HepG2 (cell line): ENCODE results near the gene EMC10. TPM values are rescaled to one million over a fixed set of nuclear protein-coding genes. Genes with fewer than 3 reads are reported as not detected.

ENCODE experiments used
- ATAC-seq: fragments of 200-7000 bp; cut with Tn5 transposase; 3 replicates; pipeline ENCODE4 v1.9.1; 2020; ENCODE audit warnings: mild to moderate bottlenecking, moderate library complexity
- BruUV-seq: library from RNA; stranded (reverse); fragments of 400-500 nt; replicated peaks from 2 replicates; lab custom pipeline; 2021; lab: Mats Ljungman, UMichigan
- CTCF ChIA-PET: fragments of 300-600 bp; formaldehyde crosslinking; extraction: SDS; loops from one replicate; lab custom pipeline; 2021; ENCODE audit warnings: low total read pairs, inconsistent platforms, low intra/inter-chr PET ratio; lab: Yijun Ruan, JAX
- POLR2A ChIA-PET: fragments of 350-600 bp; sonication (Branson Sonifier 250); formaldehyde crosslinking; loops from one replicate; lab custom pipeline; 2020; ENCODE audit warnings: antibody characterized with exemption, inconsistent platforms; lab: Yijun Ruan, JAX
- DNase-seq: peaks from one replicate; pipeline ENCODE4 v3.0.0-alpha.2; 2015; ENCODE audit warnings: low spot score
- FAIRE-seq: peaks from 3 replicates; lab custom pipeline; 2011; peaks lifted over from hg19 to GRCh38; lab: Jason Lieb, UNC
- H2AFZ ChIP-seq: one replicate; pipeline ENCODE4 v1.6.1; 2011; ENCODE audit warnings: low read length, inconsistent platforms
- H3K27ac ChIP-seq: fragments of 300-600 bp; 3 replicates; pipeline ENCODE4 v1.8.0; 2011; ENCODE audit warnings: mixed run types, mild to moderate bottlenecking, mixed read lengths, low read length, inconsistent platforms; ENCODE audit not compliant: insufficient read depth; ENCODE audit errors: extremely low read length
- H3K27me3 ChIP-seq, 2 experiments: fragments of 200-600 bp in 1 of 2; 2 replicates in 1 of 2; 3 replicates in 1 of 2; pipeline versions ENCODE4 v1.6.0 to v1.8.0; 2011; ENCODE audit warnings: low read length in 2 of 2, mild to moderate bottlenecking in 2 of 2, moderate library complexity in 2 of 2, inconsistent platforms in 1 of 2; ENCODE audit not compliant: insufficient read depth in 2 of 2, control insufficient read depth in 1 of 2
- H3K36me3 ChIP-seq, 2 experiments: fragments of 200-600 bp in 1 of 2; replicated peaks in 1 of 2; 2 replicates in 1 of 2; 3 replicates in 1 of 2; pipeline versions ENCODE4 v1.5.1 to v1.8.0; 2011; ENCODE audit warnings: low read length in 2 of 2, inconsistent platforms in 1 of 2; ENCODE audit not compliant: insufficient read depth in 2 of 2, control insufficient read depth in 1 of 2
- H3K4me1 ChIP-seq: 2 replicates; pipeline ENCODE4 v1.5.1; 2012; ENCODE audit warnings: low read length, inconsistent platforms; ENCODE audit not compliant: insufficient read depth
- H3K4me2 ChIP-seq: 2 replicates; pipeline ENCODE4 v1.6.0; 2011; ENCODE audit warnings: low read depth, low read length, inconsistent platforms
- H3K4me3 ChIP-seq, 3 experiments: fragments of 200-600 bp in 1 of 3; sonication (generic), shearing (Covaris generic) in 1 of 3; replicated peaks in 1 of 3; 2 replicates each; pipeline ENCODE4 v1.5.1; 2011 to 2016; ENCODE audit warnings: low read length in 3 of 3, inconsistent platforms in 2 of 3, low read depth in 2 of 3, mild to moderate bottlenecking in 2 of 3, control low read depth in 1 of 3, mixed read lengths in 1 of 3; ENCODE audit not compliant: insufficient read depth in 1 of 3
- H3K79me2 ChIP-seq: one replicate; pipeline ENCODE4 v1.6.1; 2011; ENCODE audit warnings: low read length, inconsistent platforms; ENCODE audit not compliant: insufficient read depth
- H3K9ac ChIP-seq: 2 replicates; pipeline ENCODE4 v1.6.0; 2011; ENCODE audit warnings: mild to moderate bottlenecking, low read depth, low read length, inconsistent platforms; ENCODE audit not compliant: insufficient read depth
- H3K9me3 ChIP-seq: 2 replicates; pipeline ENCODE4 v1.5.1; 2012; ENCODE audit warnings: mild to moderate bottlenecking, low read length
- H4K20me1 ChIP-seq: 2 replicates; pipeline ENCODE4 v1.6.0; 2011; ENCODE audit warnings: inconsistent platforms, mild to moderate bottlenecking, low read length, moderate library complexity; ENCODE audit not compliant: insufficient read depth
- AHR ChIP-seq: IDR thresholded peaks from 2 replicates; pipeline ENCODE4 v1.6.1; 2018; ENCODE audit warnings: missing genetic modification reagents, missing compliant biosample characterization
- CBFB ChIP-seq: sonication (generic); formaldehyde crosslinking; IDR thresholded peaks from 2 replicates; pipeline ENCODE4 v1.4.0; 2020; ENCODE audit warnings: missing genetic modification reagents
- CCAR2 ChIP-seq: fragments of 200-400 bp; formaldehyde crosslinking; optimal IDR thresholded peaks from 2 replicates; pipeline ENCODE3; 2018; ENCODE audit warnings: low read depth, mild to moderate bottlenecking, low read length, moderate library complexity
- ETV5 ChIP-seq: IDR thresholded peaks from 2 replicates; pipeline ENCODE4 v1.6.1; 2018; ENCODE audit warnings: missing biosample characterization, missing genetic modification reagents, inconsistent platforms, borderline replicate concordance
- FOSL2 ChIP-seq: sonication (generic); formaldehyde crosslinking; IDR thresholded peaks from 2 replicates; pipeline ENCODE4 v1.4.0; 2020; ENCODE audit warnings: missing genetic modification reagents
- JUND ChIP-seq: sonication (generic); formaldehyde crosslinking; IDR thresholded peaks from 2 replicates; pipeline ENCODE4 v1.8.0; 2022; ENCODE audit warnings: mild to moderate bottlenecking, missing genetic modification reagents
- KLF16 ChIP-seq, 2 experiments: sonication (generic) in 1 of 2; formaldehyde crosslinking in 1 of 2; IDR thresholded peaks; 2 replicates each; pipeline versions ENCODE4 v1.6.1 to v1.8.0; 2016 to 2023; ENCODE audit warnings: missing genetic modification reagents in 2 of 2, missing compliant biosample characterization in 1 of 2
- MIER2 ChIP-seq: IDR thresholded peaks from 2 replicates; pipeline ENCODE4 v1.6.1; 2016; ENCODE audit warnings: missing biosample characterization, missing genetic modification reagents
- NCOR1 ChIP-seq: fragments of 200-600 bp; sonication (generic); IDR thresholded peaks from 2 replicates; pipeline ENCODE4 v1.7.0; 2017; ENCODE audit warnings: antibody characterized with exemption, low read length, borderline replicate concordance
- RAD21 ChIP-seq: fragments of 450-650 bp; formaldehyde crosslinking; IDR thresholded peaks from 2 replicates; pipeline ENCODE4 v1.5.0; 2020; ENCODE audit warnings: mild to moderate bottlenecking
- RXRB ChIP-seq: IDR thresholded peaks from 2 replicates; pipeline ENCODE4 v1.6.1; 2016; ENCODE audit warnings: borderline replicate concordance, missing genetic modification reagents, missing compliant biosample characterization
- SCMH1 ChIP-seq: sonication (generic); formaldehyde crosslinking; IDR thresholded peaks from 2 replicates; pipeline ENCODE4 v1.9.0; 2021; ENCODE audit warnings: missing genetic modification reagents, mild to moderate bottlenecking, borderline replicate concordance
- SP1 ChIP-seq, 2 experiments: fragments of 450-650 bp in 1 of 2; sonication (generic) in 1 of 2; formaldehyde crosslinking in 1 of 2; IDR thresholded peaks; 2 replicates each; pipeline versions ENCODE4 v1.4.0 to v1.6.1; 2016 to 2020; ENCODE audit warnings: missing genetic modification reagents in 1 of 2
- ZNF451 ChIP-seq: sonication (generic); formaldehyde crosslinking; IDR thresholded peaks from 2 replicates; pipeline ENCODE4 v1.5.0; 2020; ENCODE audit warnings: mild to moderate bottlenecking, missing genetic modification reagents
- ZNF614 ChIP-seq: IDR thresholded peaks from 2 replicates; pipeline ENCODE4 v1.6.1; 2018; ENCODE audit warnings: missing biosample characterization, missing genetic modification reagents, inconsistent platforms, borderline replicate concordance
- ZNF776 ChIP-seq: sonication (generic); formaldehyde crosslinking; IDR thresholded peaks from 2 replicates; pipeline ENCODE4 v1.4.0; 2020; ENCODE audit warnings: mild to moderate bottlenecking, missing genetic modification reagents
- WGBS: methylation state at CpG from one replicate; pipeline ENCODE4 v1.1.6; 2017; ENCODE audit warnings: low lambda C conversion rate; 5-methylcytosine and 5-hydroxymethylcytosine counted together
- in situ Hi-C: cut with HindIII; loops from 2 replicates; pipeline ENCODE4 v1.10.0; 2017; ENCODE audit warnings: low pct_unique_long_range_greater_than_20kb; ENCODE audit not compliant: extremely low pct_ligation_motif_present
- intact Hi-C: fragments of 100-400 bp; cut with micrococcal nuclease; formaldehyde crosslinking; loops from one replicate; pipeline ENCODE4 v1.10.0; 2022; ENCODE audit not compliant: unreplicated experiment
- polyA plus RNA-seq, 8 experiments: library from polyadenylated mRNA; depleted of rRNA in 3 of 8; stranded (reverse) in 7 of 8; unstranded in 1 of 8; fragments of >200 nt; fragmentation: Illumina TruSeq in 4 of 8; extraction: Trizol in 4 of 8; gene quantifications; 2 replicates each; pipeline versions ENCODE4 v1.2.1 to v1.2.3, GENCODE V29; 2011 to 2016; ENCODE audit warnings: low read depth in 4 of 8, missing spikeins in 1 of 8, mixed read lengths in 1 of 8; ENCODE audit not compliant: insufficient read depth in 1 of 8
- total RNA-seq, 5 experiments: library from RNA; depleted of rRNA; stranded (reverse); fragments of >200 nt; fragmentation: Illumina TruSeq; extraction: Trizol; gene quantifications; 2 replicates each; pipeline ENCODE4 v1.2.3, GENCODE V29; 2016; ENCODE audit warnings: low read depth in 1 of 5
- TF ChIP-seq, protein P1 (sequence below): sonication (generic); formaldehyde crosslinking; IDR thresholded peaks from 2 replicates; pipeline ENCODE4 v1.4.0; 2020; ENCODE audit warnings: missing genetic modification reagents
- TF ChIP-seq, protein P2 (sequence below): sonication (generic); formaldehyde crosslinking; IDR thresholded peaks from 2 replicates; pipeline ENCODE4 v1.4.0; 2020; ENCODE audit warnings: missing genetic modification reagents, borderline replicate concordance
- TF ChIP-seq, protein P3 (sequence below): IDR thresholded peaks from 2 replicates; pipeline ENCODE4 v1.6.1; 2018; ENCODE audit warnings: missing genetic modification reagents

The EMC10 gene
- total and polyA plus RNA-seq, 2 of the 13 experiments (the other 11 are each of a cell fraction or from before 2014, with no cell fraction given) = not detected

DNA sequence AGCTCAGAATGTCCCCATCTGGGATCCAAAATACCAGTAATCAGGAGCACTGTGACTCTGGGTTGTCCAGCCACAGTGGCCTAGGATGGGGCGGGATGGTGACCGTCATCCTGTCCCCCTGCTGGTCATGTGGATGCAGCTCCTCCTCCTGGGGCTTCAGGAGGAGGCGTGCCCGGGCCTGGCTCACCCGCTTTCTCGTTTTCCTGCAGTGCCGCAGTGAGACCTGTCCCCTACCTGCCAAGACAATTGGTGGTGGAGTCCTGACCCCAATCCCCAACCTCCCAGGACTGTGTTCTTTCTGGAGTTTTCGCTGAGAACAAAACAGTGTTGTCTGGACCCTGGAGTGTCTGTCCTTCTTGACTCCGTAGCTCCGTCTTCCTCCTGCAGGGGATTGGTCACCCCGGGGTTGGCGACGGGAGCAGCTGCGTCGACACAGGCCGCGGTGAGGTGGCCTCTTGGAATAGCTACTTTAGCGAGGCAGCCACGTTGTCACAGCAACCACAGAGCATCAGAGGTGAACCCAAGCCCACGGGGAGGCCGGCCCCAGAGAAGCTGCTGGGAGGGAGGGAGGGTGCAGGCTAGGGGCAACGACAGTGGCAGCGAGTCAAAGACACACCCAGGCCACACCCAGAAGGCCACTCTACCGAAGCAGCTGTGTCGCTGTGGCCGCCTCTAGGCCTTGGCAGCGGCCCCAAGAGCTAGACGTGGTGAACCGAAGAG, 10.2 kb upstream of the EMC10 start:
- ATAC-seq (peak; percentile 81), DNase-seq (peak; percentile 34), FAIRE-seq (no peak)
- CTCF ChIA-PET = interaction anchor here (1.2 kb wide), 1 partner anchor 98 kb away, joined by 7 read pairs; no protein-coding TSS in a partner anchor
- Histone ChIP-seq H3K9ac (0 out of 2 replicates have a peak overlapping the region, but pooled peaks have one; percentile 26), H3K36me3 (no peaks in the 10 kb centered on the region), H3K27me3 (no peaks in the 10 kb centered on the region), H4K20me1 (no peaks in the 10 kb centered on the region), H3K4me3 (peak overlapping the region in 1 of 3 experiments; percentile 18; a peak in 1 of 6 replicates), H3K9me3 (no peaks in the 10 kb centered on the region), H3K79me2 (no peaks in the 10 kb centered on the region), H3K4me2 (peak overlapping the region; percentile 77; the same call in 1 of the 2 replicates), H2AFZ (no peak overlapping the region), H3K27ac (no peak overlapping the region), H3K4me1 (peaks cover 41% of the 10 kb centered on the region)
- 22% methylated on average over 11 of the region's 29 CpGs for WGBS
- intact Hi-C loops = no loop called here
- POLR2A ChIA-PET = interaction anchor here (1.1 to 1.3 kb wide), 2 partner anchors 90 to 98 kb away, joined by 3 to 5 read pairs; partner anchors contain the start of gene NR1H2
- BruUV-seq = no TSS peak
- in situ Hi-C loops = loop anchor here (10.0 kb wide), 1 partner anchor 91 kb away; the partner anchor contains the start of gene NR1H2
- TF ChIP-seq ZNF451 (CRISPR knock-in tag) (no peak), AHR (CRISPR knock-in tag) (no peak), SCMH1 (CRISPR knock-in tag) (no peak), SP1 (IDR thresholded peaks at IDR 0.05) (no peak), SP1 (CRISPR knock-in tag; IDR thresholded peaks at IDR 0.05) (peak; percentile 55), KLF16 (CRISPR knock-in tag; IDR thresholded peaks at IDR 0.05) (no peak), RAD21 (0 out of 2 replicates have a peak, but pooled peaks have one; percentile 28), ZNF614 (CRISPR knock-in tag) (no peak), MIER2 (no peak), FOSL2 (CRISPR knock-in tag) (0 out of 2 replicates have a peak, but pooled peaks have one; percentile 8), ZNF776 (no peak), ETV5 (CRISPR knock-in tag) (no peak), JUND (CRISPR knock-in tag) (no peak), CCAR2 (no peak), RXRB (no peak), NCOR1 (no peak), CBFB (no peak)
- TF ChIP-seq, protein P1, sequence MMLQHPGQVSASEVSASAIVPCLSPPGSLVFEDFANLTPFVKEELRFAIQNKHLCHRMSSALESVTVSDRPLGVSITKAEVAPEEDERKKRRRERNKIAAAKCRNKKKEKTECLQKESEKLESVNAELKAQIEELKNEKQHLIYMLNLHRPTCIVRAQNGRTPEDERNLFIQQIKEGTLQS (CRISPR knock-in tag) = no peak
- TF ChIP-seq, protein P2, sequence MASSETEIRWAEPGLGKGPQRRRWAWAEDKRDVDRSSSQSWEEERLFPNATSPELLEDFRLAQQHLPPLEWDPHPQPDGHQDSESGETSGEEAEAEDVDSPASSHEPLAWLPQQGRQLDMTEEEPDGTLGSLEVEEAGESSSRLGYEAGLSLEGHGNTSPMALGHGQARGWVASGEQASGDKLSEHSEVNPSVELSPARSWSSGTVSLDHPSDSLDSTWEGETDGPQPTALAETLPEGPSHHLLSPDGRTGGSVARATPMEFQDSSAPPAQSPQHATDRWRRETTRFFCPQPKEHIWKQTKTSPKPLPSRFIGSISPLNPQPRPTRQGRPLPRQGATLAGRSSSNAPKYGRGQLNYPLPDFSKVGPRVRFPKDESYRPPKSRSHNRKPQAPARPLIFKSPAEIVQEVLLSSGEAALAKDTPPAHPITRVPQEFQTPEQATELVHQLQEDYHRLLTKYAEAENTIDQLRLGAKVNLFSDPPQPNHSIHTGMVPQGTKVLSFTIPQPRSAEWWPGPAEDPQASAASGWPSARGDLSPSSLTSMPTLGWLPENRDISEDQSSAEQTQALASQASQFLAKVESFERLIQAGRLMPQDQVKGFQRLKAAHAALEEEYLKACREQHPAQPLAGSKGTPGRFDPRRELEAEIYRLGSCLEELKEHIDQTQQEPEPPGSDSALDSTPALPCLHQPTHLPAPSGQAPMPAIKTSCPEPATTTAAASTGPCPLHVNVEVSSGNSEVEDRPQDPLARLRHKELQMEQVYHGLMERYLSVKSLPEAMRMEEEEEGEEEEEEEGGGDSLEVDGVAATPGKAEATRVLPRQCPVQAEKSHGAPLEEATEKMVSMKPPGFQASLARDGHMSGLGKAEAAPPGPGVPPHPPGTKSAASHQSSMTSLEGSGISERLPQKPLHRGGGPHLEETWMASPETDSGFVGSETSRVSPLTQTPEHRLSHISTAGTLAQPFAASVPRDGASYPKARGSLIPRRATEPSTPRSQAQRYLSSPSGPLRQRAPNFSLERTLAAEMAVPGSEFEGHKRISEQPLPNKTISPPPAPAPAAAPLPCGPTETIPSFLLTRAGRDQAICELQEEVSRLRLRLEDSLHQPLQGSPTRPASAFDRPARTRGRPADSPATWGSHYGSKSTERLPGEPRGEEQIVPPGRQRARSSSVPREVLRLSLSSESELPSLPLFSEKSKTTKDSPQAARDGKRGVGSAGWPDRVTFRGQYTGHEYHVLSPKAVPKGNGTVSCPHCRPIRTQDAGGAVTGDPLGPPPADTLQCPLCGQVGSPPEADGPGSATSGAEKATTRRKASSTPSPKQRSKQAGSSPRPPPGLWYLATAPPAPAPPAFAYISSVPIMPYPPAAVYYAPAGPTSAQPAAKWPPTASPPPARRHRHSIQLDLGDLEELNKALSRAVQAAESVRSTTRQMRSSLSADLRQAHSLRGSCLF (CRISPR knock-in tag) = no peak
- TF ChIP-seq, protein P3, sequence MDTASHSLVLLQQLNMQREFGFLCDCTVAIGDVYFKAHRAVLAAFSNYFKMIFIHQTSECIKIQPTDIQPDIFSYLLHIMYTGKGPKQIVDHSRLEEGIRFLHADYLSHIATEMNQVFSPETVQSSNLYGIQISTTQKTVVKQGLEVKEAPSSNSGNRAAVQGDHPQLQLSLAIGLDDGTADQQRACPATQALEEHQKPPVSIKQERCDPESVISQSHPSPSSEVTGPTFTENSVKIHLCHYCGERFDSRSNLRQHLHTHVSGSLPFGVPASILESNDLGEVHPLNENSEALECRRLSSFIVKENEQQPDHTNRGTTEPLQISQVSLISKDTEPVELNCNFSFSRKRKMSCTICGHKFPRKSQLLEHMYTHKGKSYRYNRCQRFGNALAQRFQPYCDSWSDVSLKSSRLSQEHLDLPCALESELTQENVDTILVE (CRISPR knock-in tag) = no peak
